GM12873 (cell line): Measurements from ENCODE around the gene RTP3.

Experiments used
- CTCF ChIP-seq: IDR thresholded peaks from 2 replicates; pipeline ENCODE4 v1.5.1; 2012; ENCODE audit warnings: low read depth, mild to moderate bottlenecking, moderate library complexity, low read length, control low read depth; ENCODE audit not compliant: insufficient read depth; ENCODE audit errors: missing control alignments

RTP3 gene

GRCh38 chr3:46527239-46527638 lies 29.5 kb downstream of the RTP3 start:
- TF ChIP-seq CTCF, result no peak

GRCh38 chr3:46533091-46533490 lies 35.3 kb downstream of the RTP3 start:
- TF ChIP-seq CTCF, result no peak

GRCh38 chr3:46535746-46536145 lies 38.0 kb downstream of the RTP3 start:
- TF ChIP-seq CTCF, result no peak

GRCh38 chr3:46536758-46537157 lies 39.0 kb downstream of the RTP3 start:
- TF ChIP-seq CTCF, result no peak

GRCh38 chr3:46537316-46537715 lies 39.5 kb downstream of the RTP3 start:
- TF ChIP-seq CTCF, result no peak

GRCh38 chr3:46537779-46538178 lies 40.0 kb downstream of the RTP3 start:
- no peak for TF ChIP-seq CTCF

GRCh38 chr3:46538803-46539442 lies 41.1 kb downstream of the RTP3 start:
- TF ChIP-seq CTCF, result no peak
